Kasumi-1 (cell line): Measurements from ENCODE around the gene ANO2.
"Not testable (repeated sequence)": the region's sequence is repeated elsewhere in the genome, so short reads cannot be mapped to it uniquely, and the experiment has no call there.

Source experiments
- DNase-seq, 2 experiments: peaks; one replicate each; lab custom pipeline; 2025; lab: John Stamatoyannopoulos, UW

ANO2 gene

DNA sequence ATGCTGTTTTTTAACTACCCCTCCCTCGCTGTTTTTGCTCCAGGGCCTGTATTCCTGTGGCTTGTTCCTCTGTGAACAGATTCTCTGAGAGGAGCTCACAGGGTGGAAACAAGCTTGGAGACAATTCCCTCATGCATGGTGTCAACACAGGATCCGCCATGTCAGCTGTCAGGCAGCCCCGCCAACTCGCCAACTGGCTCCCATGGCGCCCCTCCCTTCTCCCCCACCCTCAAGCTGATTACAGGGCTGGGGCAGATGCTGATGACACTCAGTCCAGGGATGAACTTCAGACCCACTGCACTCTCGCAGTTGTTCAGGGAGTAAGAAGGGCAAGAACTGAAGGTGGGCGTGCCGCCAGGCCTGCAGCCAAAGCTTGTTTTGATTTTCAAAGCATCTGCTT is 283.2 kb downstream of the ANO2 start:
- no peak for DNase-seq

DNA sequence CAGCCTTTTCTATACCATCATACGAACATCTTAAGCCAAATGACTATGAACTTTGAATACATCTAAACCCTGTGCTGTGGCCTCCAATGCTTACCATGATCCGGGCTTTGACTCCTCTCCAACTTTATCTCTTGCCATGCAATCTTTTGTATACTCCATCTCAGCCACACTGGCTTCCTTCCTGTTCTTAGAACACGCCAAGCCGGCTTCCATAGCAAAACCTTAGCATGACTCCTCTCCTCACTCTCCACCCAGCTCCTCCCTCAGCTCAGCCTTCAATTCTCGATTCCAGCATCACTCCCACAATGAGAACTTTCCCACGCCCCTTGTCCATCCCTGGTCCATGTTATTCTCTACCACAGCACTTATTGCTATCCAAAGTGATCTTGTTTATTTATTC is 284.8 kb downstream of the ANO2 start:
- DNase-seq = no peak

DNA sequence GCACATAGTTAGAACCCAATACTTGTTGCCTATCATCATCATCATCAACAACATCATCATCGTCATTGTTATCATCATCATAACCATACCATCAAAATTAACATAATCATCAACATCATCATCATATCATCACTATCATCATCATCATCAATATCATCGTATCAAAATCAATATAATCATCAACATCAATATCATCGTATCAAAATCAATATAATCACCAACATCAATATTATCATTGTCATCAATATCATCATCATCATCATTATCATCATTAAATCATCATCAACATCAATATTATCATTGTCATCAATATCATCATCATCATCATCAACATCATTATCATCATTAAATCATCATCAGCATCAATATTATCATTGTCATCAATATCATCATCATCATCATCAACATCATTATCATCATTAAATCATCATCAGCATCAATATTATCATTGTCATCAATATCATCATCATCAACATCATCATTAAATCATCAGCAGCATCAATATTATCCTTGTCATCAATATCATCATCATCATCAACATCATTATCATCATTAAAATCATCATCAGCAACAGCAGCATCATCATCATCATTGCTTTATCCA is 286.6 kb downstream of the ANO2 start:
- DNase-seq = not testable (repeated sequence)

DNA sequence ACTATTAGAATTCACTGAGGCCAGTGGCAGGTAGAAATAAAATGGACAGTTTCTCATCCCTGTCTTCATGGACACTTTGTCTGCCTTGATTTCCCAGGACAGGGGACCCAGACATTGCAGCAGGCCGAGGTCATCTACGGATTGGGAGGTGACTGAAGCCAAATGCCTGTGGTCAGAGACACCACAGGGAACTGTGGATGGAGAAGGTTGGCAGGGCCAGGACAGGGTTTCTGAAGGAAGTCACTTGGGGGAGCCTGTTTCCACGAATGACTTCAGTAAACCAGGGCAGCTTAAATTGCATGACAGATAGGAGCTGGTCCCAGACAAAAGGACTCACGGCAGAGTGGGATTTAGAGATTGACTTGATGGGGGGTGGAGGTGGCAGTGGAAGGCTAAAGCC is 288.2 kb downstream of the ANO2 start:
- DNase-seq = no peak

DNA sequence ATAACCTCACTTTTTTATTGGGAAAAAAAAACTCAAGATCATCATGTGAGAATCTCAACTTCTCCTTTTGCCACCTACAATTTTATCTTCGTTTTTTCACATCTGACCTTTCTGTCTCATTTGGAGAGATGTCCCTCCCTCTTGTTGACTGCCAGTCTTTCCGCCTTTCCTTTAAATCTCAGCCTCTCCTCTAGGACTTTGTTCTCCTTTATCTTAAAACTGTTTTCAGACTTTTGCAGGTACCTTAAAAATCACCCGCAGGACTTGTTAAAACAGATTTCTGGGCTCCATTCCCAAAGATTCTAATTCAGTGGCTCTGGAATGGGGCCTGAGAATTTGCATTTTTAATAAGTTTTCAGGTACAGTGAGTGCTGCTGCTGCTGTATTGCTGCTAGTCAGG is 289.9 kb downstream of the ANO2 start:
- no peak for DNase-seq

DNA sequence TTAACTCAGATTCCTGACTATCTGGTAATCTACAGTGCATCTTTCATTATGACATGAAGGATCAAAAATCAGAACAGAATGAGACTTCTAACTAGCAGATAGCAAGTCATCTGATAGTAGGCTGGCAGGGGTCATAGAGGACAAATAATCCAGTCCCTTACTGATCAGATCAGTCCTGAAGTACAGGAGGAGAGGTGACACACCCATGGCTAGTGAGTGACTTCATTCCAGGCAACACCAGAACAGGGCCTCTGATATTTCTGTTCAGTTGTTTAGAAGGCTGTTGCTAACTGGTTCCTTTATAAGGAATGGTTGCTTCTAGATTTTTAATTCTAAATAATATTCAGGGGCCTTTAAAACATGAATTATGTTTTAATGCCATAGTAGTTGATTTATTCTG is 291.0 kb downstream of the ANO2 start:
- no peak for DNase-seq

DNA sequence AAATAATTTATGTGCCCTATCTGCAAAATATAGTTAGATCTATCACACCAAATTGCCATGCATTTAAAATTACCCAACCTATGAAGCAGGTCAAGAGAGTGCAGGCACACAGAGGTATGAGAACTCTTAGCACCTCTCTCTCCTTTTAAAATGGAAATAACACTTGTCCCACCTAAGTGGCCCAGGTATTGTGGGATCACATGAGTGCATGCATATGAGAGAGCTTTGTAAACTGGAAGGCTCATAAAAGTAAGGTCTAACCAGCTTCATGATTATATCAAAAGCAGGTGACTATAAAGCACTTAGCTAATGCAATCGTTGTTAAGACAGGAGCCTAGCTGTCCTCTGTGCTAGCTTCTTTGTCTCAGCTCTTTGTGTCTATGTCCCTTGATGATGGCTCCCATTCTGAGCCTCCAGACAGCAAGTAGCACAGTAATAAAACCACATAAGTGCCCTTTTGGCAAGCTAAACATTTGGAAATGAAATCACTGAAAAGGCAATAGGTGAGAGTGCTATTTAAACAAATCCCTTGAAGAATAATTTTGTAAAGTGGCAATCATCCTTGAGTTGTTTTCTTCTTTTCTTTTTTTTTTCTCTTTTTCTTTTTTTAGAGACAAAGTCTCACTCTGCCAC is 294.1 kb downstream of the ANO2 start:
- no peak for DNase-seq

DNA sequence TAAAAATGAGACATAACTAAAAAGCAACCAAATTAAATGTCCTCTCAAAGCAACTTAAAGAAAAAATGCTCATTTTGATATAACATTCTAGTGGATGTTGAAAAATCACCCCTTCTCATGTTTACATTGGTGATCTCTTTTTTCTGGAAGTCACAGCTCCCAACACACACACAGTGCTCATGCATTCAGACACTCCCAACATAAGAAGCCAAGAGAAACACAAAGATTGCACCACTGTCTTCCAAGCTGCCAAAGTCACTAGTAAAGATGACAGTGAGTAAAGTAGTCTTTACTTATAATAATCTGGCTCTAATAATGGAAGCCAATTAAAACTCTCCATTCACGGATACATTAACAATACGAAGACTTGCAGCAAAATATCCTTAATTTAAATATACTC is 294.8 kb downstream of the ANO2 start:
- DNase-seq = no peak

DNA sequence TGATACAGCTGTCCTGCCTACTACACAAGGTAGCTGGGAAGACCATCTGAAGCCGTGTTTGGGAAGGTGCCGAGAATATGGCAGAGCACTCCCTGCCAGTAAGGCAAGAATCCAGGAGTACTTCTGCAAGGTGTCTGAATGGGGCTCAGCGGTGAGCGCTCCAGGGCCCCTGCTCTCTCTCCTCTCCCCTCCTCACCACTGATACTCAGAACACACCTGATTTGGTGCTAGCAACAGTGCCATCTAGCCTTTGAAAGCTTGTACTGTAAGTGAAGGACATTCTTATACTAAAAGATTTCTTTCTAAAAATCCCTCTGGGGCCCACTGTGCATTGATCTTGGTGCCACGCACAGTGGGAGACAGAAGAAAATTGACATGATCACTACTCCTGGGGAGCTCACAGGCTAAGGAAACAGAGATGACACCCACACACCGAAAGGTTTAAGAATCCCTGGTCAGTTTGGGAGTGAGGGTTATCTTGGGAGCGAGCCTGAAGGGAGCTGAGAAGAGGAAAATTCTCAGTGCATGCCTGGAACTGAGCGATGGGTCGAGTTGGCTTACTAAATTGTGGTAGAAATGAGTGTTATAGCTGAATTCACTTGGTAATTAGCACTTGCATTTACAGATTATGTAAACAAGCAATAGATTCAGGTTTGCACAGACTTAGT is 296.2 kb downstream of the ANO2 start:
- no peak for DNase-seq

DNA sequence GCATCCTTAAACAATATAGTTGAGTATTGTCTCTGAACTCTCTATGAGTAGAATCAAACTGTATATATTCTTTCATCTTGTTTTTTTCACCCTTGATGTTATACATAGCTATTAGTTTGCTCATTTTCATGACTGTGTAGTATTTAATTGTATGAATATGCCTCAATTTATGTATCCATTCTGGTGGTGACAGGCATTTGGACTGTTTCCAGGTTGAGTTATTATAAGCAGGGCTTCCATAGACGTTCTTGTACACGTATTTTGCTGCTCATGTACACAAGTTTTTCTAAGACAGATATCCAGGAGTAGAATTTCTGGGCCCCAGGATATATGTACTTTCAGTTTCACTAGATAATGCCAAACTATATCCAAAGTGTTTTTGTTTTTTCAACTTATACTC is 301.8 kb downstream of the ANO2 start:
- no peak for DNase-seq

DNA sequence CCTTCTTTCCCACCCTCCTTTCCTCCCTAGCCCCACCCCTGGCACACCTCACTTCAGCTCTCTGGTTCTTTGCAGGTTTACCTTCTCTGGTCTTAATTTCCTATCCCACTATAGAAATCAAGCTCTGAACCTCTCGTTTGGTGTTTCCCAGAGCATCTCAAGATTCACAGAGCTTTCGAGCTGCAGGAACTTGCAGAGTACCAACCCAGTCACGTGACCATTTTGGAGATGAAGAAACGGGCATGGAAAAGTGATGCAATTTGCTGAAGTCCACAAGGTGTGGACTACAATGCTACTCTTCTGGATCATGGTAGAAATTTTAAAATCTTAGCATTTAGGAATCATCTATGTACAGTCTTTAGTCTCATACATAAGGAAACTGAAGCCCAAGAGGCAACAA is 307.4 kb downstream of the ANO2 start:
- DNase-seq = no peak

DNA sequence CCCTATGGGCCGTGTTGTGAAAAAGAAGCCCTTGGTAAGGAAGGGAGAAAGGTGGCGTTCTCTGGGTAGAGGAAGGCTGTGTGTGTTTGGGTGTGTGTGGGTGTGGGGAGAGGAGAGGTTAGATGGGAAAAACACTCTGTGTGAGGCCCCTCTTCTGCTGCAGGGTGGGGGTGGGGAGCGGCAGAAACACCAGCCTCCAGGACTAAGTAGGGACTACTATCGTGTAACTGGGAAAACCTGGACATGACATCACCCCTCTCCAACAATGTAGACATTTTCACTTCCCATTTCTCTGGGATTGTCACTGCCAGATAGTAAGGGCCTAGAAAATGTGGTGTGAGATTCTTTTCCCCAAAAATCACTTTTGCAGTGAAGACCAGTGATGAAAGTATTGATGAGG is 308.2 kb downstream of the ANO2 start:
- no peak for DNase-seq

DNA sequence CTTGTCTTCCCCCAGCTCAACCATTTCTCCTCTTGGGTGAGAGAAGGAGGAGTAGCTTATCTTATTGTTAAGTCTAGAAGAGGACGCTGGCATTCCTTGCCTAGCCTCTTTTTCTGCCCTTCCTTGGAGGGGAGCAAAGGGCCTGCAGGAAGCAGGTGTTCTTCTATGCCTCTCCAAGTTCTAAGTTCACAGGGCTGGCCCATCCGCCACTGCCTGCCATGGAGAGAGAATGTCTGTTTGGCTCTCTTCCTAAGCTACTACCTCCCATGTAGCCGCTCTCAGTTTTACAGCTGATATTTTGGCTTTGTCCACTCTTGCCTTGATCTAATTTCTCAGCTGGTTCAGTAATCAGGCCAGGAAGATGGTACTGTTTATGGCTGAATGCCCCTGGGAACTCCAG is 312.0 kb downstream of the ANO2 start:
- DNase-seq = no peak

DNA sequence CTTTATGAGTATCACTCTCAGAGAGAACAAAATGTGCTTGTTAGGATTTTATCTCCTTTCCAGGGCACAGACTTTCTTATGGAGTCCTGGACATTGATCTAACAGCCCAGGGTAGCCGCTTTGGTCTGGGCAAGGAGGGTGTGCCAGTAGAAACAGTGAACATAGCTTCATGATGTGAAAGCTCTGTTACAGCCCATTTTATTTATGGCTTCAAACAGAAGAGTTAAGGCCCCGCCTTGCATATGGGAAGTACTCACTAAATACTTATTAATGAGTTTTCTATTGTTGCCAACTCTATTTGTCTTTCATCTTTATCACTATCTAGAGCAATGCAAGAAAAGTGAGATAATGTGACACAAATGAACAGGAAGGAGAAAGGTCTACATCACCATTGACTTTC is 312.6 kb downstream of the ANO2 start:
- DNase-seq = no peak

DNA sequence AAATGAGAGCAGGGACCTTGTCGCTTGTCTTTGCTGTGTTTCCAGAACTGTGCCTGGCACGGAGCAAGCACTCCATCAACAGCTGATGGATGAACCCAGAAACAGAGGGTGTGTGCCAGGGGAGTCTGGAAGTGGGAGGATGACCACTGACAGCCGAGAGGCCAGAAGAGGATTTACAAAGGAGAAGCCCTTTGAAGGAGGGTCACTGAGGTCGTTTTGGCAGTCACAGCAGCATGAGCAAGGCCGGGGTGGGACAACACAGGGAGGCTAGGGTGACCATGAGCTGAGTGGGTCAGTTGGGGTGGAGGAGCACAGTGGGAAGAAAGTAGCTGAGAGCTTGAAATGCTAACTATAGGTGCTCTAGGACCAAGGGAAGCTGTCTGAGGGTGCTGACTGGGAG is 313.6 kb downstream of the ANO2 start:
- no peak for DNase-seq

DNA sequence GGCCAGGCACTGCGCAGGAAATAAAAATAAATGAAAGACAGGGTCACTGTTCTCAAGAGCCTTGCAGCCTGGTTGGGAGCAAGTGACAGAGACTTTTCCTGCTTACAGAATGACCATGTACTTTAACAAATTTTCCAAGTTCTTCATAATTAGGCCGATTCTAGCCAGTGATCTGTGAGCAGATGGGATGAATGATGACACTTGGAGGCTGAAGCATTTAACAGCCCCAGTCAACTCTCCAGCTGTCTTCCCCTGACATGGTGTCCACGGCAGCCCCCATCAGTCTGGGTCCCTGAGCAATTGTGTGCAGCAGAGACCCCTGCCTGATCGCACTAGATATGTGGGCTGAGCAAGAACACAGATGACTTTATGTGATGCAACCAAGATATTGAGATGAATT is 314.3 kb downstream of the ANO2 start:
- DNase-seq = no peak

DNA sequence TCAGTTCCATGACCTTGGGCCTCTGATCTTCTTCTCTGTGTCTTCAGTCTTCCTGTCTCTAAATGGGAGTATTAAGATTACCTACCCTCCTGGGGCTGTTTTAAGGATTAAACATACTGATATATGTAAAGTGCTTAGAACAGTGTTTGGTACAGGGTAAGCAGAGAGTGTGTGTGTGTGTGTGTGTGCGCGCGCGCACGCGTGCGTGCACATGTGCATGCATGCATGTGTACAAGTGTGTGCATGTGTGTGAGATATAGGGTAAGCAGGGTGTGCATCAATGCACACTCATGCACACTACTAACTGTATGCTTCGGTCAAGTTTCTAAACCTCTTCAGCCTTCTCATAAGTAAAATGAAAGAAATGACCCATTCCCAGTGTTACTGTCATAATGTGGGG is 316.6 kb downstream of the ANO2 start:
- no peak for DNase-seq

DNA sequence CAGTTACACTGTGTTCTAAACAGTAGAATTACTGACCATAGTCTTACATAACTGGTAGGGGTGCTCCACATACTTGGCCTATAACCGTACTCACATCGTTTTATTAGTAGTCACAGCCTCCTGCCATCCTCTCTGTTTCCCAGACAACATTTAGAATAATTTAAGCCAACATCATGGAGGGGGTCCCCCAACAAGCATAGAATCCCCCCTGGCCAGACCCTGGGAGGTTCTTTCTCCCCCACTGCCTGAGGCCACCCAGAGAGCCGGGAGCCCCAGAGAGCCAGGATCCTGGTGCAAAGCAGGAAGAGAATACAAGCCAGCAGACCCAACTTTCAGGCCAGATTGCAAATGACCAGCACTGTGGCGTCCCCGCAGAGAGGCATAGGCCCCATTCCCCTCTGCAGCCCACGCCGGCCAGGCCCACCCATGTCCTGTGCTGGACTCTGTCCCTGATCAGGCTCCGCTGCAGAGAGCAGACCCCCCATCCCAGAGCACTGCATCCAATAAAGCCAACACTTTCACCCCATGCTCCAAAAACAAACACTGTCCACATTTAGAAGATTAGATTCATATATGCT is 317.9 kb downstream of the ANO2 start:
- no peak for DNase-seq

DNA sequence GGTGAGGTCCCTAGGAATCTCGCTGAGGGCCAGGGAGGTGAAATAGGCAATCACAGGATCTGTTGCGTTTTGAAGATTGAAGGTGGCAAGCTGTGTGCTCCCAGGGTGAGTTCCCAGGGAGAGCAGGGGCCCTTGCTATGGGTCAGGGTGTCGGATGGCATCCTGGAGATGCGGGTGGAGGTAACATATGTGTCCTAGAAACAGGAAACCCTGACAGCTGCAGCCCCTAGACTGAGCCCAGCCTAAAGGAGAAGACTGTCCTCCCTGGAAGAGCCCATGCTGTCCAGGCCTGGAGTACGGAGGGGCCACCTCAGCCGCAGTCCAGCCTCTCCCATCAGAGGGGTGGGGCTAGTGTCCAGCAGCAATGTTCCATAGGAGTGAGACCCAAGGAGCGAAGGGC is 318.9 kb downstream of the ANO2 start:
- DNase-seq = no peak

DNA sequence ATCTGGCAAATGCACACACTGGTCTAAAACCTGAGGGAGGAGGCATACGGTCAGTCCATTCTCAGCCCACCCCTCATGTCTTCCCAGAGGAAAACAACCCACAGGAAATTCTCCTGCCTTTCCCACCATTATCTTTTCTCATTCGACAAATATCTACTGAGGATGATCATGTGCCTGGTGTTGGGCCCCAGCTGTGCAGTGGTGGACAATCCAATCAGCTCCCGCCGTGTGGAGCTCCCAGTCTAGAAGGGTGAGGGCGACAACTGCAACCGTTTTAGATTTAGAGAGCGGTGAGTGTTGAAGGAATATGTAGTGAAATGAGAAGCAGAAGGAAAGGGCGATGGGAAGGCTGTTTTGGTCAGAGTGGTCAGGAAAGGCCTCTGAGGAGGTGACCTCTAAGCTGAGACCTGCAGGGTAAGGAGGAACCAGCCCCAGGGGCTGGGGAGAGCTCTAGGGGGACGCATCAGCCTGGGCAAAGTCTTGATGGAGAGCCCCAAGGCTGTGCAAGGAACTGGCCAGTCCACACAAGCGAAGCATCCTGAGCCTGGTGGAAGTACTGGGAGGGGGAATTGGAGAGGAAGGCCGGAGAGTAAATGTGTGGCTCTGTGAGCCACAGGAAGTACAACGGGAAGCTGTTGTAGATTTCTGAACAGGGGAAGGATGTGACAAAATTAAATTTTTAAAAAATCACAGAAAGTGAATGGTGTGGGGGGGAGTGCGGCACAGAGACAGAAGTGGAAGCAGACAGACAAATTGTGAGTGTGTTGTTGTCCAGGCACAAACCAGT is 320.4 kb downstream of the ANO2 start:
- DNase-seq = no peak

DNA sequence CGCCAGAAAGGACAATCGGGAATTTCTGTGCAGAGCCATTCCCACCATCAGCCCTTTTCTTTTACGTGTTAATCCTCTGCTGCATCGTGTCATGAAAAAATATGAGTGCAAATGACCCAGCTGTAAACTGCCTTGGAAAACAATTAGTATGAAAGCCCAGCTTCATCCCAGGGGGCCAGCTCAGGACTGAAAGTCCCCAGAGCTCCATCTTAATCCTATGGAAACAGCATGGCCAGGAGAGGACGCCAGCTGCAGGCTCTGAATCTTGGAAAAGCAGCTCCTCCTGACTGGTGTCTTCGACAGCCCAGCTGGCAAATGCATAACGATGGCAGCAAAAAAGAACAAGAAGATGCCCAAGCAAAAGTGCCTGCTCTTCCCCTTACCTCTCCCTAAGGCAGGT is 321.6 kb downstream of the ANO2 start:
- DNase-seq = no peak

DNA sequence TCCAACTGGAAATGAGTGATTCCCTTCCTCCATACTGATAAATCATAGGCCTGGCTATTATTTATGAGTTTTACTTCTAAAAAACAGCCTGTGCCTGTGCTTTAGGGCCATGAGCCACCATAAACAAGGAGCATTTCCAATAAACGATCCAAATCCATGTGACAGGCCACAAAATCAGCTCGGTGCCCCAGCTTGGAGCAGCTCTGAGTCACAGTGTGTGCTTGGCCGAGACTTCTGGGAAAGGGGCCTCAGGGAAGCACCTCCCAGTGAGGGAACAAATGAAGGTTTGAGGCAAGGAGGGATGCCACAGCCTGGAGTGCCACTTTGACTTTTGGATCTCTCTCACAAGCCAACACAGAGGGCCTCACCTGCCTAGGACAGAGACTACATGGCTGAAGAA is 322.8 kb downstream of the ANO2 start:
- DNase-seq = no peak

DNA sequence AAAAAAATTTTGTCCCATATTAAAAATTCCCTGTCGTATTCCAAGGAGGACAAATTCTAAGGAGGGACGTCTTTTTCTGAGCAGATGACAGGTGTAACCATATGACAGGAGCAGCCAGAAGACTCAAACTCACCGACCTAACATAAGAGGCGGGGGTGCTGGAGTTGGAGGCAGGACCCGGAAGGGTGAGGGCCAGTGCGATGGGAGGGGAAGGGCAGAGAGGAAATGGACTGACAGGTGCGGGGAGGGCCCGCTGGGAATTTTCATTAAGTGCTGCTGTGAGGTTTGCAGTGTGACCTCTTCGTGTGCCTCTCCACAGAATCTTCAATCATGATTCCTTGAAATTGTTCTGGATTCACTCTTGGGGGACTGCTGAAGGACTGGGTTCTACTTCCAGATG is 323.7 kb downstream of the ANO2 start:
- DNase-seq = no peak
